ENCODE data around the gene VWA5B2.

The VWA5B2 gene

DNA sequence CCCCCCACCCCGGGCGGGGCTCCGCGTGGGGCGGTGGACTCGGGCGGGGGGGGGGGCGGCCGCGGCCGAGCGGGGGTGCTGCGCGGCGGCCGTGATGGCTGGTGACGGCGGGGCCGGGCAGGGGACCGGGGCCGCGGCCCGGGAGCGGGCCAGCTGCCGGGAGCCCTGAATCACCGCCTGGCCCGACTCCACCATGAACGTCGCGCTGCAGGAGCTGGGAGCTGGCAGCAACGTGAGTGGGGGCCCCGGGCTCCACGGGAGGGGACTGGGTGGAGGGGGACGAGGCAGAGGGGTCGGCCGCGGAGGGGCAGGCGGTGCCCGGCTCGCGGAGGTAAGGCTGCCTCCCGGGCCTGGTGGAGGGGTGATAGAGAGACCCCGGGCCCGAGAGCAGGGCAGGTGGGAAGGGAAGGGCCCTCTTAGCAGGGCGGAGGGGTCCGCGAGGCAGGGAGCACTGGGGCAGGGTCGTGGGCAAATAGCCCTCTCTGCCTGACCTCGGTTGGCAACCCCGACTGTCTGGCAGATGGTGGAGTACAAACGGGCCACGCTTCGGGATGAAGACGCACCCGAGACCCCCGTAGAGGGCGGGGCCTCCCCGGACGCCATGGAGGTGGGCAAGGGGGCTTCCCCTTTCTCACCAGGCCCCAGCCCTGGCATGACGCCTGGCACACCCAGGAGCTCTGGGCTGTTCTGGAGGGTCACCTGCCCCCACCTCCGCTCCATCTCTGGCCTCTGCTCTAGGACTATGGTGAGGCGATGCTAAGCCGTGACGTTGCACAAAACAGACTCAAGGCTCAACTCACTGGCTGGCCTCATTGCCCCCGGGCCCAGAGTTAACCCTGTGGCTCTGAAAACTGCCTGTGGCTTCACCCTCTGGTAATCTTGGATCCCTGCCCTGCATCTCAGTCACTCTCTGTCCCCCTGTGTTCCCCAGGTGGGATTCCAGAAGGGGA lies 46.9 kb downstream of the VWA5B2 start, which contains the start of gene ECE2:
ECE2 (plus strand) TSS at position 62 of the 950 bp plus-strand sequence; CDS start at position 194, 132 bp downstream.
- no peak for DNase-seq (ENCODE audit: low read depth in 2 of 2)

DNA sequence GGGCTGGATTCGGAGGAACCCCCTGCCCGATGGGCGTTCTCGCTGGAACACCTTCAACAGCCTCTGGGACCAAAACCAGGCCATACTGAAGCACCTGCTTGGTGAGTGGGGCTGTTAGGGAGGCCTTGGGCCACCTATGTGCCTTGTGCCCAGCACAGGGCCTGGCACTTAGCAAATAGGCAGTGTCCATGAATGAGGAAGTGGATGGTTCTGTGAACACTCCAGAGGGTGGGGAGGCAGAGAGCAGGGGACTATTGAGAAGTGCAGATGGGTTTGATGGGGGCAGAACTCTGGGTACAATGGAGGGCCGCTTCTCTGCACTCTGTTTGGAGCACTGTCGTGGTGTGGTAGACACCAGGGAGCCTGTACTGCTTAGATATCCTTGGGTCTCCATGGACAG lies 48.0 kb downstream of the VWA5B2 start:
- no peak for DNase-seq (ENCODE audit: low read depth in 2 of 2)

- DNase-seq (ENCODE audit: low read depth in 2 of 2), result no peak
Measured at GRCh38 chr3:184282941-184283340, 53.6 kb downstream of the VWA5B2 start.

GRCh38 chr3:184283681-184284080 lies 54.3 kb downstream of the VWA5B2 start:
- no peak for DNase-seq (ENCODE audit: low read depth in 2 of 2)

- peak; percentile 32 to 34 for DNase-seq (ENCODE audit: low read depth in 2 of 2)
Measured at GRCh38 chr3:184284696-184285095, 55.3 kb downstream of the VWA5B2 start.

DNA sequence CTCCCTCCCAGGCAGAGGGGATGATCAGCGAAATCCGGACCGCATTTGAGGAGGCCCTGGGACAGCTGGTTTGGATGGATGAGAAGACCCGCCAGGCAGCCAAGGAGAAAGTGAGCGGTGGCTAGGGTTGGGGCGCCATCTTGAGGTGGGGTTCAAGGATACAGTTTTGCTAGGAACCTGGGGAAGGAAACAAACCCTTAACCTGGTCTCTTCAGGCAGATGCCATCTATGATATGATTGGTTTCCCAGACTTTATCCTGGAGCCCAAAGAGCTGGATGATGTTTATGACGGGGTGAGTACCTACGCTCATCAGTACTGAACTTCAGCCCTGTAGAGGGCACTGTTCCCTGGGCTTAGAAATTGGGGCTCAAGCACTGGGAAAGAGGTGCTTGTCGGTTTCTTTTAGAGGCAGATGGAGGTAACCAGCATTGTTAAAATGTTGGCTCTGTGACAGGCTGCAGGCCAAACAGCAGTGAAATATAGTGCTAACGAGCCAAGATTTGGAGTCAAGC lies 60.1 kb downstream of the VWA5B2 start:
- peak in 1 of 2 experiments; percentile 11 for DNase-seq (ENCODE audit: low read depth in 2 of 2)

DNA sequence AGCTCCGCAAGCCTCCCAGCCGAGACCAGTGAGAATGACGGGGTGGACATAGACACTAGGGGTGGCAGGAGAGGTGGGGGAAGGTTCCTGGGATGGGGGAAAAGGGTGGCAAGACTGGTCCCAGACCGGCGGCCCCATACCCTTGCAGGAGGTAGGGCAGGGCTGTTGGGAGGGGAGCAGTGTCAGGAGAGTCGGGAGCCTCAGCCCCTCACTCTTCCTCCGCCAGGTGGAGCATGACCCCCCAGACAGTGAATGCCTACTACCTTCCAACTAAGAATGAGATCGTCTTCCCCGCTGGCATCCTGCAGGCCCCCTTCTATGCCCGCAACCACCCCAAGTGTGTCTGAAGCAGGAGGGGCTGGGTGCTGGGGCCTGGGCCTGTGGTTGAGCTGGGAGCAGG lies 60.9 kb downstream of the VWA5B2 start:
- no peak for DNase-seq (ENCODE audit: low read depth in 2 of 2)

GRCh38 chr3:184291044-184291737 lies 61.8 kb downstream of the VWA5B2 start:
- no peak for DNase-seq (ENCODE audit: low read depth in 2 of 2)

Measured in fibroblast of skin of left quadriceps (primary cell).